ENCODE results near the gene IFNB1. TPM values are rescaled to one million over a fixed set of nuclear protein-coding genes. Genes with fewer than 3 reads are reported as not detected.

The IFNB1 gene
- polyA plus RNA-seq, 1 of the 3 experiments (the other 2 are of a cell fraction), result not detected

DNA sequence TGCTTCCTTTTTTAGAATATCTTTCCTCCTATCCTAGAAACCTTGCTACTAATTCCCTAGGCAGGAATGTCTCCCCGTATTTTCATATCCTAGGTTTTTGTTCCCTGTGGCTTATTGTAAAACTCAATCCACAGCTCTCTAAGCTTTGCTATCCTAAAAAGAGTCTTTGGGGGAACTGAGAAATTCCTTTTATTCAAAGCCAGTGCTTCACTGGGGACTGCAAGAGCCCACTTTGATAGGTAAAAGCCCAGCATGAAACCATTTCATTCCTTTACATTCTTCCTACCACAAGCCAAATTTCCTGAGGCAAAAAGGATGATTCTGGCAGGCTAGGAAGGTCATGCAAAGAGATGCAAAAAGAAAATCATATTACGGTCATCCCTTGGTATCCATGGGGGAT is 40.5 kb downstream of the IFNB1 start:
- Histone ChIP-seq H3K9me2 (no peaks in the 10 kb centered on the region), H4K20me1 (ENCODE audit: insufficient read depth) (no peaks in the 10 kb centered on the region), H3K79me2 (ENCODE audit: insufficient read depth) (no peaks in the 10 kb centered on the region), H3K27me3 (ENCODE audit: insufficient read depth) (no peaks in the 10 kb centered on the region), H3F3A (replicated peaks; ENCODE audit: insufficient read depth) (no peaks in the 10 kb centered on the region), H3K36me3 (replicated peaks in 1 of 2; ENCODE audit: control insufficient read depth in 1 of 2, insufficient read depth in 2 of 2, low read length in 1 of 2) (no peaks in the 10 kb centered on the region), H3K9me3 (no peaks in the 10 kb centered on the region), H3K4me3 (ENCODE audit: low read depth in 2 of 2, low read length in 1 of 2) (no peak overlapping the region), H3K27ac (ENCODE audit: low read depth in 2 of 2, low read length in 1 of 2) (no peak overlapping the region), H2AFZ (ENCODE audit: low read depth) (no peak overlapping the region), H3K9ac (no peak overlapping the region), H3K4me1 (ENCODE audit: control insufficient read depth in 1 of 2, insufficient read depth in 2 of 2, low read depth in 1 of 2, low read length in 1 of 2) (no peaks in the 10 kb centered on the region; a peak in 1 of 4 replicates), H3K4me2 (no peak overlapping the region)
- DNase-seq, result no peak
- WGBS (ENCODE audit: low lambda C conversion rate), result 98% methylated on average over 2 of the region's 2 CpGs
- ChIA-PET POLR2A (no interaction called here), CTCF (no interaction called here)
- TF ChIP-seq FOXJ3 (CRISPR knock-in tag; IDR thresholded peaks at IDR 0.05) (no peak), SMC3 (IDR thresholded peaks at IDR 0.05; ENCODE audit: low read depth, low read length) (no peak), GABPA (IDR thresholded peaks at IDR 0.05; ENCODE audit: low read depth) (no peak)
- TF ChIP-seq, protein P1, sequence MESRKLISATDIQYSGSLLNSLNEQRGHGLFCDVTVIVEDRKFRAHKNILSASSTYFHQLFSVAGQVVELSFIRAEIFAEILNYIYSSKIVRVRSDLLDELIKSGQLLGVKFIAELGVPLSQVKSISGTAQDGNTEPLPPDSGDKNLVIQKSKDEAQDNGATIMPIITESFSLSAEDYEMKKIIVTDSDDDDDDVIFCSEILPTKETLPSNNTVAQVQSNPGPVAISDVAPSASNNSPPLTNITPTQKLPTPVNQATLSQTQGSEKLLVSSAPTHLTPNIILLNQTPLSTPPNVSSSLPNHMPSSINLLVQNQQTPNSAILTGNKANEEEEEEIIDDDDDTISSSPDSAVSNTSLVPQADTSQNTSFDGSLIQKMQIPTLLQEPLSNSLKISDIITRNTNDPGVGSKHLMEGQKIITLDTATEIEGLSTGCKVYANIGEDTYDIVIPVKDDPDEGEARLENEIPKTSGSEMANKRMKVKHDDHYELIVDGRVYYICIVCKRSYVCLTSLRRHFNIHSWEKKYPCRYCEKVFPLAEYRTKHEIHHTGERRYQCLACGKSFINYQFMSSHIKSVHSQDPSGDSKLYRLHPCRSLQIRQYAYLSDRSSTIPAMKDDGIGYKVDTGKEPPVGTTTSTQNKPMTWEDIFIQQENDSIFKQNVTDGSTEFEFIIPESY (IDR thresholded peaks at IDR 0.05; ENCODE audit: borderline replicate concordance, low read depth), result no peak
- TF ChIP-seq, protein P2, sequence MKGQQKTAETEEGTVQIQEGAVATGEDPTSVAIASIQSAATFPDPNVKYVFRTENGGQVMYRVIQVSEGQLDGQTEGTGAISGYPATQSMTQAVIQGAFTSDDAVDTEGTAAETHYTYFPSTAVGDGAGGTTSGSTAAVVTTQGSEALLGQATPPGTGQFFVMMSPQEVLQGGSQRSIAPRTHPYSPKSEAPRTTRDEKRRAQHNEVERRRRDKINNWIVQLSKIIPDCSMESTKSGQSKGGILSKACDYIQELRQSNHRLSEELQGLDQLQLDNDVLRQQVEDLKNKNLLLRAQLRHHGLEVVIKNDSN (IDR thresholded peaks at IDR 0.05; ENCODE audit: borderline replicate concordance, low read depth), result no peak

DNA sequence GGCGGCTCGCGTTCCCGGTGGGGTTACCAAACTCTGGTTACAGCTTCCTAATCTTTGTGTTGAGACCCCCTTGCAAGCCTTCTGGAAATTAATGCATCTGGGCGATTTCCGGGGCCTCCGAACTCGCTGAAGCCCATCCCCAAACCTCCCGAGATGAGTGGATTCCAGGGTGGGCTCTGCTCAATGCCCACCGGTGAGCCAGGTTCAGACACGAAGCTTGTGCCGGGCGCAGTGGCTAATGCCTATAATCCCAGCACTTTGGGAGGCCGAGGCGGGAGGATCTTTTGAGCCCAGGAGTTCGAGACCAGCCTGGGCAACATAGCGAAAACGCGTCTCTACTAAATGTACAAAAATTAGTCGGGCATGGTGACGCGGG is 45.9 kb downstream of the IFNB1 start:
- Histone ChIP-seq H3F3A (replicated peaks; ENCODE audit: insufficient read depth) (no peaks in the 10 kb centered on the region), H3K27ac (ENCODE audit: low read depth in 2 of 2, low read length in 1 of 2) (no peak overlapping the region), H4K20me1 (ENCODE audit: insufficient read depth) (no peaks in the 10 kb centered on the region), H3K4me2 (no peak overlapping the region), H3K4me1 (ENCODE audit: control insufficient read depth in 1 of 2, insufficient read depth in 2 of 2, low read depth in 1 of 2, low read length in 1 of 2) (0 out of 4 replicates have a peak, but pooled peaks cover 0 to 3% of the 10 kb centered on the region in 2 experiments), H3K9me2 (no peaks in the 10 kb centered on the region), H3K4me3 (ENCODE audit: low read depth in 2 of 2, low read length in 1 of 2) (no peak overlapping the region; a peak in 1 of 4 replicates), H3K36me3 (replicated peaks in 1 of 2; ENCODE audit: control insufficient read depth in 1 of 2, insufficient read depth in 2 of 2, low read length in 1 of 2) (no peaks in the 10 kb centered on the region), H2AFZ (ENCODE audit: low read depth) (no peak overlapping the region), H3K9ac (no peak overlapping the region), H3K9me3 (no peaks in the 10 kb centered on the region), H3K79me2 (ENCODE audit: insufficient read depth) (no peaks in the 10 kb centered on the region), H3K27me3 (ENCODE audit: insufficient read depth) (no peaks in the 10 kb centered on the region)
- no peak for TF ChIP-seq GABPA (IDR thresholded peaks at IDR 0.05; ENCODE audit: low read depth)
- no peak for TF ChIP-seq TCF12 (IDR thresholded peaks at IDR 0.05)
- TF ChIP-seq, protein P3, sequence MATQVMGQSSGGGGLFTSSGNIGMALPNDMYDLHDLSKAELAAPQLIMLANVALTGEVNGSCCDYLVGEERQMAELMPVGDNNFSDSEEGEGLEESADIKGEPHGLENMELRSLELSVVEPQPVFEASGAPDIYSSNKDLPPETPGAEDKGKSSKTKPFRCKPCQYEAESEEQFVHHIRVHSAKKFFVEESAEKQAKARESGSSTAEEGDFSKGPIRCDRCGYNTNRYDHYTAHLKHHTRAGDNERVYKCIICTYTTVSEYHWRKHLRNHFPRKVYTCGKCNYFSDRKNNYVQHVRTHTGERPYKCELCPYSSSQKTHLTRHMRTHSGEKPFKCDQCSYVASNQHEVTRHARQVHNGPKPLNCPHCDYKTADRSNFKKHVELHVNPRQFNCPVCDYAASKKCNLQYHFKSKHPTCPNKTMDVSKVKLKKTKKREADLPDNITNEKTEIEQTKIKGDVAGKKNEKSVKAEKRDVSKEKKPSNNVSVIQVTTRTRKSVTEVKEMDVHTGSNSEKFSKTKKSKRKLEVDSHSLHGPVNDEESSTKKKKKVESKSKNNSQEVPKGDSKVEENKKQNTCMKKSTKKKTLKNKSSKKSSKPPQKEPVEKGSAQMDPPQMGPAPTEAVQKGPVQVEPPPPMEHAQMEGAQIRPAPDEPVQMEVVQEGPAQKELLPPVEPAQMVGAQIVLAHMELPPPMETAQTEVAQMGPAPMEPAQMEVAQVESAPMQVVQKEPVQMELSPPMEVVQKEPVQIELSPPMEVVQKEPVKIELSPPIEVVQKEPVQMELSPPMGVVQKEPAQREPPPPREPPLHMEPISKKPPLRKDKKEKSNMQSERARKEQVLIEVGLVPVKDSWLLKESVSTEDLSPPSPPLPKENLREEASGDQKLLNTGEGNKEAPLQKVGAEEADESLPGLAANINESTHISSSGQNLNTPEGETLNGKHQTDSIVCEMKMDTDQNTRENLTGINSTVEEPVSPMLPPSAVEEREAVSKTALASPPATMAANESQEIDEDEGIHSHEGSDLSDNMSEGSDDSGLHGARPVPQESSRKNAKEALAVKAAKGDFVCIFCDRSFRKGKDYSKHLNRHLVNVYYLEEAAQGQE (IDR thresholded peaks at IDR 0.05; ENCODE audit: low read depth, low read length), result no peak
- TF ChIP-seq, protein P4, sequence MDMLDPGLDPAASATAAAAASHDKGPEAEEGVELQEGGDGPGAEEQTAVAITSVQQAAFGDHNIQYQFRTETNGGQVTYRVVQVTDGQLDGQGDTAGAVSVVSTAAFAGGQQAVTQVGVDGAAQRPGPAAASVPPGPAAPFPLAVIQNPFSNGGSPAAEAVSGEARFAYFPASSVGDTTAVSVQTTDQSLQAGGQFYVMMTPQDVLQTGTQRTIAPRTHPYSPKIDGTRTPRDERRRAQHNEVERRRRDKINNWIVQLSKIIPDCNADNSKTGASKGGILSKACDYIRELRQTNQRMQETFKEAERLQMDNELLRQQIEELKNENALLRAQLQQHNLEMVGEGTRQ (IDR thresholded peaks at IDR 0.05; ENCODE audit: borderline replicate concordance, low read depth, low read length), result no peak
- no peak for TF ChIP-seq EP300 (IDR thresholded peaks at IDR 0.05; ENCODE audit: borderline replicate concordance in 1 of 2, low read depth in 1 of 2, low read length in 1 of 2)
- no peak for TF ChIP-seq ELF1 (IDR thresholded peaks at IDR 0.05)
- no peak for TF ChIP-seq CHD2 (IDR thresholded peaks at IDR 0.05; ENCODE audit: low read length, partially characterized antibody)
- TF ChIP-seq, protein P5, sequence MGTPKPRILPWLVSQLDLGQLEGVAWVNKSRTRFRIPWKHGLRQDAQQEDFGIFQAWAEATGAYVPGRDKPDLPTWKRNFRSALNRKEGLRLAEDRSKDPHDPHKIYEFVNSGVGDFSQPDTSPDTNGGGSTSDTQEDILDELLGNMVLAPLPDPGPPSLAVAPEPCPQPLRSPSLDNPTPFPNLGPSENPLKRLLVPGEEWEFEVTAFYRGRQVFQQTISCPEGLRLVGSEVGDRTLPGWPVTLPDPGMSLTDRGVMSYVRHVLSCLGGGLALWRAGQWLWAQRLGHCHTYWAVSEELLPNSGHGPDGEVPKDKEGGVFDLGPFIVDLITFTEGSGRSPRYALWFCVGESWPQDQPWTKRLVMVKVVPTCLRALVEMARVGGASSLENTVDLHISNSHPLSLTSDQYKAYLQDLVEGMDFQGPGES (IDR thresholded peaks at IDR 0.05; ENCODE audit: low read depth, low read length), result no peak
- no peak for TF ChIP-seq JUND (IDR thresholded peaks at IDR 0.05)
- no peak for TF ChIP-seq MEF2A (IDR thresholded peaks at IDR 0.05; ENCODE audit: borderline replicate concordance, low read depth)
- TF ChIP-seq POLR2AphosphoS5 (IDR thresholded peaks at IDR 0.05; ENCODE audit: low read depth, low read length), result no peak
- no peak for TF ChIP-seq FOXJ3 (CRISPR knock-in tag; IDR thresholded peaks at IDR 0.05)
- TF ChIP-seq GATA2 (CRISPR knock-in tag; IDR thresholded peaks at IDR 0.05), result no peak
- TF ChIP-seq, protein P6, sequence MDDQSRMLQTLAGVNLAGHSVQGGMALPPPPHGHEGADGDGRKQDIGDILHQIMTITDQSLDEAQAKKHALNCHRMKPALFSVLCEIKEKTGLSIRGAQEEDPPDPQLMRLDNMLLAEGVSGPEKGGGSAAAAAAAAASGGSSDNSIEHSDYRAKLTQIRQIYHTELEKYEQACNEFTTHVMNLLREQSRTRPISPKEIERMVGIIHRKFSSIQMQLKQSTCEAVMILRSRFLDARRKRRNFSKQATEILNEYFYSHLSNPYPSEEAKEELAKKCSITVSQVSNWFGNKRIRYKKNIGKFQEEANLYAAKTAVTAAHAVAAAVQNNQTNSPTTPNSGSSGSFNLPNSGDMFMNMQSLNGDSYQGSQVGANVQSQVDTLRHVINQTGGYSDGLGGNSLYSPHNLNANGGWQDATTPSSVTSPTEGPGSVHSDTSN (IDR thresholded peaks at IDR 0.05), result no peak
- no peak for TF ChIP-seq FOSL2 (IDR thresholded peaks at IDR 0.05; ENCODE audit: borderline replicate concordance, low read depth)
- ChIA-PET CTCF (interaction anchor here (2.5 kb wide), 1 partner anchor 79 kb away, joined by 9 read pairs; no protein-coding TSS in a partner anchor), POLR2A (no interaction called here)
- DNase-seq, result no peak
- WGBS (ENCODE audit: low lambda C conversion rate), result 86% methylated on average over 21 of the region's 22 CpGs
